Islet of Langerhans (tissue), 1 donor: Measurements from ENCODE around the gene SNX10.

Experiments used
- FAIRE-seq: peaks from one replicate; lab custom pipeline; 2011; peaks lifted over from hg19 to GRCh38; lab: Jason Lieb, UNC

Gene SNX10

GRCh38 chr7:26298472-26299058 is 6.9 kb downstream of the SNX10 start:
- no peak for FAIRE-seq

GRCh38 chr7:26305090-26305868 is 13.6 kb downstream of the SNX10 start:
- no peak for FAIRE-seq

GRCh38 chr7:26305869-26306665 is 14.4 kb downstream of the SNX10 start:
- FAIRE-seq, result no peak

GRCh38 chr7:26306790-26307189 is 15.1 kb downstream of the SNX10 start:
- FAIRE-seq, result no peak

GRCh38 chr7:26307226-26307625 is 15.6 kb downstream of the SNX10 start:
- no peak for FAIRE-seq

GRCh38 chr7:26307791-26308190 is 16.1 kb downstream of the SNX10 start:
- FAIRE-seq, result no peak

GRCh38 chr7:26308551-26308950 is 16.9 kb downstream of the SNX10 start:
- no peak for FAIRE-seq

- no peak for FAIRE-seq
Observed at GRCh38 chr7:26309089-26309488, 17.4 kb downstream of the SNX10 start.

GRCh38 chr7:26311798-26312197 is 20.1 kb downstream of the SNX10 start:
- FAIRE-seq, result no peak

GRCh38 chr7:26317211-26317610 is 25.5 kb downstream of the SNX10 start:
- no peak for FAIRE-seq

GRCh38 chr7:26318921-26319320 is 27.3 kb downstream of the SNX10 start:
- FAIRE-seq, result no peak

GRCh38 chr7:26319636-26320035 is 28.0 kb downstream of the SNX10 start:
- FAIRE-seq, result no peak

- no peak for FAIRE-seq
Observed at GRCh38 chr7:26320878-26321277, 29.2 kb downstream of the SNX10 start.

GRCh38 chr7:26321435-26321834 is 29.8 kb downstream of the SNX10 start:
- FAIRE-seq, result no peak

- FAIRE-seq, result no peak
Observed at GRCh38 chr7:26326211-26326610, 34.5 kb downstream of the SNX10 start.

- no peak for FAIRE-seq
Observed at GRCh38 chr7:26328498-26329390, 37.1 kb downstream of the SNX10 start.

- FAIRE-seq, result no peak
Observed at GRCh38 chr7:26329520-26330255, 38.0 kb downstream of the SNX10 start.

GRCh38 chr7:26331113-26331512 is 39.5 kb downstream of the SNX10 start:
- no peak for FAIRE-seq

- FAIRE-seq, result no peak
Observed at GRCh38 chr7:26331789-26332188, 40.1 kb downstream of the SNX10 start.

GRCh38 chr7:26332698-26333097 is 41.0 kb downstream of the SNX10 start:
- no peak for FAIRE-seq

- no peak for FAIRE-seq
Observed at GRCh38 chr7:26334166-26334859, 42.7 kb downstream of the SNX10 start.
